ENCODE measurements around the gene EIF4E. TPM values are rescaled to one million over a fixed set of nuclear protein-coding genes. Genes with fewer than 3 reads are reported as not detected.

Gene EIF4E
- total and polyA plus RNA-seq, 2 experiments from 2014 or later, result 122 to 124 TPM

DNA sequence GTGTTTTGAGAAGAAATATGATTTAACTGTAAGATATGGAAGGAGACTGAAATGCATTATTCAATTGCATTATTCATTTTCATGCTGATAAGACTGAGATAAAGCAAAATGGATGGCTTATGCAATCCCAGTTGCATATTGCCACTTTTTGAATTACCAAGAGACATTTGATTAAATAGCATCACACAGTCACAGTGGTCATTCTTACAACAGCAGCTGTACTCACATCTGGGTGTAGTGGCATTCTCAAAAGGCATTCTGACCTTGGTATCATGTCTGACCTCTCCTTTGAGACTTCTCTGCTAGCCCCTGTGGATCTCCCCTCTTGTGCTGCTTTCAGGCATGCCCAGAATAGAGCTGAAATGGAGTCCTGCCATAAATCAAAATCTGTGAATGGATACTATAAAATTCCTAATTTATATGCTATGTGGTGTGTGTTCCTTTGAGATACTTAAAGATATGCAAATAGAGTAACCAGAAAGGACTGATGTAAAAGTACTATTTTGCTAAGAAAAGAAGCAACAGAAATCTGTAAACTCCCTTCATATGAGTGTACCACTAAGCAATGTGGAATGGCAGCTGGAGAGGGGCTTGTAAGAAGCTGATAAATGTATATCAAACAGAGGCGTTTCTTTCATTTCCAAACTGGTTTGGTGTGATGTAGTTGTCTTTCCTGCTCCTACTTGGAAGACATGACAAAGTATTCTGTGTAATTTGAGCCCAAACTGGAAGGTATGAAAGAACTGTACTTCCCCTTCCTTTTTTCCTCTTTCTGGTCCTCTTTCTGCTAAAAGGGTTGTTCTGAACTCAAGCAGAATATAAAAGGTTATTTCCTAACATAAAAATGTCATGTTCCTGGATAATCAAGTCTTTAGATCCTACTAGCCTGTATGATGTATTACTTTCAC is 41.2 kb upstream of the EIF4E start:
- TF ChIP-seq, protein P1, sequence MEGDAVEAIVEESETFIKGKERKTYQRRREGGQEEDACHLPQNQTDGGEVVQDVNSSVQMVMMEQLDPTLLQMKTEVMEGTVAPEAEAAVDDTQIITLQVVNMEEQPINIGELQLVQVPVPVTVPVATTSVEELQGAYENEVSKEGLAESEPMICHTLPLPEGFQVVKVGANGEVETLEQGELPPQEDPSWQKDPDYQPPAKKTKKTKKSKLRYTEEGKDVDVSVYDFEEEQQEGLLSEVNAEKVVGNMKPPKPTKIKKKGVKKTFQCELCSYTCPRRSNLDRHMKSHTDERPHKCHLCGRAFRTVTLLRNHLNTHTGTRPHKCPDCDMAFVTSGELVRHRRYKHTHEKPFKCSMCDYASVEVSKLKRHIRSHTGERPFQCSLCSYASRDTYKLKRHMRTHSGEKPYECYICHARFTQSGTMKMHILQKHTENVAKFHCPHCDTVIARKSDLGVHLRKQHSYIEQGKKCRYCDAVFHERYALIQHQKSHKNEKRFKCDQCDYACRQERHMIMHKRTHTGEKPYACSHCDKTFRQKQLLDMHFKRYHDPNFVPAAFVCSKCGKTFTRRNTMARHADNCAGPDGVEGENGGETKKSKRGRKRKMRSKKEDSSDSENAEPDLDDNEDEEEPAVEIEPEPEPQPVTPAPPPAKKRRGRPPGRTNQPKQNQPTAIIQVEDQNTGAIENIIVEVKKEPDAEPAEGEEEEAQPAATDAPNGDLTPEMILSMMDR (IDR thresholded peaks at IDR 0.05; ENCODE audit: poor library complexity), result no peak
- TF ChIP-seq EZH2phosphoT487 (IDR thresholded peaks at IDR 0.05; ENCODE audit: low read depth, severe bottlenecking, unreplicated experiment), result no peak
- TF ChIP-seq EZH2 (IDR thresholded peaks at IDR 0.05; ENCODE audit: borderline replicate concordance), result no peak
- Histone ChIP-seq H3K27me3 (no peaks in the 10 kb centered on the region), H3K79me2 (no peaks in the 10 kb centered on the region), H2AFZ (no peak overlapping the region), H3K4me1 (ENCODE audit: insufficient read depth) (no peaks in the 10 kb centered on the region), H4K20me1 (ENCODE audit: insufficient read depth, poor library complexity, severe bottlenecking) (no peaks in the 10 kb centered on the region), H3K4me2 (no peak overlapping the region), H3K27ac (no peak overlapping the region), H3K9me3 (ENCODE audit: low read depth) (no peaks in the 10 kb centered on the region), H3K36me3 (replicated peaks; ENCODE audit: insufficient read depth, low read depth) (no peaks in the 10 kb centered on the region), H3K4me3 (no peak overlapping the region), H3K9me2 (replicated peaks; ENCODE audit: insufficient read depth) (no peaks in the 10 kb centered on the region)
- no peak for DNase-seq (ENCODE audit: low spot score)
- 63% methylated on average over 1 of the region's 1 CpG for WGBS (ENCODE audit: low lambda C conversion rate, missing lambda C conversion rate)

DNA sequence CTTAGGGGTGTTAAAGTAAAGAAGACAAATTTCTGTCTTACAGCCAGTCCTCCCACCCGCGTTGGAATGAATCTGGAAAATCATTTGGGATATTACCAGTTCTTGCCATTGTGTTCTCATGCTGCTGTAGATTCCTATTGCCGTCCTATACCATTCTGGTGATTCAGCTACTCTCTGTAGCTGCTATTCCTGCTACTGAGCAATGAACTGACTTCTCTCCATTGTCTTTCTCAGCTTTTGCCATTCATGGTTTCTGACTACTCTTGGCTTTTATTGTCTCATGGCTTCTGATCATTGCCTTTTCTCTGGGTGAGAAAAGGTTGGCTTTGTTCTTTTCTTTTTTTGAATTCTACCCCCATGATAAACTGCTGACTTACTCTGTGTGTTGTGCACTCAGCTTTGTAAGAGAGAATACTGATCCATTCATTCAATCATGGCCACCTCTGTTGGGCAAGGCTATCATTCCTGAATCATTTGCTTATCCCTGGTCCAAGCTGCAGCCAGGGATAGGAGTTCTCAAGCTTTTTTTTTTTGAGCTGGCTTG is 38.9 kb upstream of the EIF4E start:
- Histone ChIP-seq H2AFZ (no peak overlapping the region), H3K9me3 (ENCODE audit: low read depth) (no peaks in the 10 kb centered on the region), H3K9me2 (replicated peaks; ENCODE audit: insufficient read depth) (no peaks in the 10 kb centered on the region), H3K4me3 (no peak overlapping the region), H3K36me3 (replicated peaks; ENCODE audit: insufficient read depth, low read depth) (no peaks in the 10 kb centered on the region), H3K27me3 (no peaks in the 10 kb centered on the region), H3K4me2 (no peak overlapping the region), H3K79me2 (no peaks in the 10 kb centered on the region), H3K27ac (no peak overlapping the region), H4K20me1 (ENCODE audit: insufficient read depth, poor library complexity, severe bottlenecking) (no peaks in the 10 kb centered on the region), H3K4me1 (ENCODE audit: insufficient read depth) (no peaks in the 10 kb centered on the region)
- TF ChIP-seq EZH2phosphoT487 (IDR thresholded peaks at IDR 0.05; ENCODE audit: low read depth, severe bottlenecking, unreplicated experiment), result no peak
- 91% methylated on average over 3 of the region's 3 CpGs for WGBS (ENCODE audit: low lambda C conversion rate, missing lambda C conversion rate)
- no peak for DNase-seq (ENCODE audit: low spot score)

DNA sequence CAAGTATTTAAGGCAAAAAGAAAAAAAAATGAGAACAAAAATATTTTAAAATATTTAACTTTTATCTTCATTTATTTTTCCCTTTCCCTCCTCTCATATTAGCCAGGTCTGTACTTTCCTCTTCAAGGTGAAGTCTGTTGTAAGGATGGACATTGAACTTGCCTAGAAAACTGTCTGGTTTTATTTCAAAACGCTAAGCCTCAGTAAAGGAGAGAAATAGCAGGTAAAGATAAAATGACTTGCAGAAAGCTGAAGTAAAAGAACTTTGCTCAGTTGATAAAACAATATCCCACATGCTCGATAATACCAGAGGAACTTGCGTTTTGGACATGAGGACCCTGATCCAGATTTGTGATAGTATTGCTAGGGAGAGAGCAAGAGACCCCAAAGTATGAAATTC is 38.0 kb upstream of the EIF4E start:
- Histone ChIP-seq H3K27me3 (no peaks in the 10 kb centered on the region), H3K4me1 (ENCODE audit: insufficient read depth) (no peaks in the 10 kb centered on the region), H3K4me2 (no peak overlapping the region), H4K20me1 (ENCODE audit: insufficient read depth, poor library complexity, severe bottlenecking) (no peaks in the 10 kb centered on the region), H2AFZ (no peak overlapping the region), H3K9me3 (ENCODE audit: low read depth) (no peaks in the 10 kb centered on the region), H3K27ac (no peak overlapping the region), H3K36me3 (replicated peaks; ENCODE audit: insufficient read depth, low read depth) (no peaks in the 10 kb centered on the region), H3K4me3 (no peak overlapping the region), H3K79me2 (no peaks in the 10 kb centered on the region), H3K9me2 (replicated peaks; ENCODE audit: insufficient read depth) (no peaks in the 10 kb centered on the region)
- TF ChIP-seq EZH2 (IDR thresholded peaks at IDR 0.05; ENCODE audit: borderline replicate concordance), result no peak
- no peak for TF ChIP-seq EZH2phosphoT487 (IDR thresholded peaks at IDR 0.05; ENCODE audit: low read depth, severe bottlenecking, unreplicated experiment)
- TF ChIP-seq, protein P1 (IDR thresholded peaks at IDR 0.05; ENCODE audit: poor library complexity), result no peak
- DNase-seq (ENCODE audit: low spot score), result no peak
- WGBS (ENCODE audit: low lambda C conversion rate, missing lambda C conversion rate), result 84% methylated on average over 3 of the region's 3 CpGs

All from hepatocyte (in vitro differentiated cells).